ENCODE data around the gene AHSA1. TPM values are rescaled to one million over a fixed set of nuclear protein-coding genes. Genes with fewer than 3 reads are reported as not detected.

AHSA1 gene
- total RNA-seq, 2 experiments from 2014 or later = 325 to 339 TPM

- Mint-ChIP-seq H3K4me1 (ENCODE audit: low read depth) (no peaks in the 10 kb centered on the region), H3K27ac (no peak overlapping the region), H3K4me3 (no peak overlapping the region), H3K36me3 (ENCODE audit: low read depth) (peaks cover 38% of the 10 kb centered on the region), H3K9me3 (peaks cover 13% of the 10 kb centered on the region), H3K27me3 (no peaks in the 10 kb centered on the region)
- POLR2A ChIA-PET = interaction anchor here (0.6 kb wide), 1 partner anchor 63 kb away, joined by 3 read pairs; no protein-coding TSS in a partner anchor
- TF ChIP-seq, protein P1, sequence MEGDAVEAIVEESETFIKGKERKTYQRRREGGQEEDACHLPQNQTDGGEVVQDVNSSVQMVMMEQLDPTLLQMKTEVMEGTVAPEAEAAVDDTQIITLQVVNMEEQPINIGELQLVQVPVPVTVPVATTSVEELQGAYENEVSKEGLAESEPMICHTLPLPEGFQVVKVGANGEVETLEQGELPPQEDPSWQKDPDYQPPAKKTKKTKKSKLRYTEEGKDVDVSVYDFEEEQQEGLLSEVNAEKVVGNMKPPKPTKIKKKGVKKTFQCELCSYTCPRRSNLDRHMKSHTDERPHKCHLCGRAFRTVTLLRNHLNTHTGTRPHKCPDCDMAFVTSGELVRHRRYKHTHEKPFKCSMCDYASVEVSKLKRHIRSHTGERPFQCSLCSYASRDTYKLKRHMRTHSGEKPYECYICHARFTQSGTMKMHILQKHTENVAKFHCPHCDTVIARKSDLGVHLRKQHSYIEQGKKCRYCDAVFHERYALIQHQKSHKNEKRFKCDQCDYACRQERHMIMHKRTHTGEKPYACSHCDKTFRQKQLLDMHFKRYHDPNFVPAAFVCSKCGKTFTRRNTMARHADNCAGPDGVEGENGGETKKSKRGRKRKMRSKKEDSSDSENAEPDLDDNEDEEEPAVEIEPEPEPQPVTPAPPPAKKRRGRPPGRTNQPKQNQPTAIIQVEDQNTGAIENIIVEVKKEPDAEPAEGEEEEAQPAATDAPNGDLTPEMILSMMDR (IDR thresholded peaks at IDR 0.05) = no peak
- DNase-seq (no peak), ATAC-seq (no peak)
- intact Hi-C loops (cut with micrococcal nuclease) = no loop called here
- CTCF ChIA-PET = no interaction called here
Measured at GRCh38 chr14:77421201-77421600, 36.7 kb upstream of the AHSA1 start.

DNA sequence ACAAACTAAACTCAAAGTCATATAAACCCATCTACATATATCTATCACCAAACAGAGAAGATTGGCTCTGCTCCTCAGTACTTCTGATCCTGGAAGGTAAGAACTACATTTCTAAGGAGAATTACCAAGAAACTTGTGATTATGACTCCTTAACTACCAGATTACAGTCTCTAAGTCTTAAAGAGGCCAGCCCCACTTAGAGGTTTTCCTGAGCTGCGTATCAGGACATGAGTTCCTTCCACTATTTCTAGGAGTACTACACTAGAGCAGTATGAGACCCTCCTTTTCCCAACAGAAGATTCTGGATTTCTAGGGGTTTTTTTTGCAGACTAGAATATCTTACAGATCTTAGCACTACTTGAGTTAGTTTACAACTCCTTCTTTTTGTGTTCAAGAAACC, 34.5 kb upstream of the AHSA1 start, which contains the start of gene NOXRED1:
Gene NOXRED1, minus strand, starts transcription at position 101 of the 400 bp plus-strand sequence. CDS start 634 bp downstream, outside the sequence.
- H3K27me3 Mint-ChIP-seq = no peaks in the 10 kb centered on the region
- H3K4me3 Mint-ChIP-seq = no peak within 1 kb of the TSS
- peaks cover 10% of the 10 kb centered on the region for H3K9me3 Mint-ChIP-seq
- peaks cover 58% of the 10 kb centered on the region for H3K36me3 Mint-ChIP-seq (ENCODE audit: low read depth)
- DNase-seq = no peak
- TF ChIP-seq, protein P1 (IDR thresholded peaks at IDR 0.05) = no peak
- ChIA-PET POLR2A (no interaction called here), CTCF (no interaction called here)
- intact Hi-C loops (cut with micrococcal nuclease) = no loop called here
- no peak within 1 kb of the TSS for H3K27ac Mint-ChIP-seq
- no peak for ATAC-seq
- no peaks in the 10 kb centered on the region for H3K4me1 Mint-ChIP-seq (ENCODE audit: low read depth)

- ChIA-PET POLR2A (no interaction called here), CTCF (no interaction called here)
- H3K9me3 Mint-ChIP-seq = peaks cover 4% of the 10 kb centered on the region
- H3K36me3 Mint-ChIP-seq (ENCODE audit: low read depth) = peaks cover 65% of the 10 kb centered on the region
- DNase-seq = no peak
- intact Hi-C loops (cut with micrococcal nuclease) = no loop called here
- TF ChIP-seq, protein P1 (IDR thresholded peaks at IDR 0.05) = no peak
- ATAC-seq = no peak
- H3K27me3 Mint-ChIP-seq = no peaks in the 10 kb centered on the region
- no peak overlapping the region for H3K4me3 Mint-ChIP-seq
- H3K27ac Mint-ChIP-seq = no peak overlapping the region
- no peaks in the 10 kb centered on the region for H3K4me1 Mint-ChIP-seq (ENCODE audit: low read depth)
Measured at GRCh38 chr14:77424862-77425261, 33.0 kb upstream of the AHSA1 start.

GRCh38 chr14:77426396-77426795, 31.5 kb upstream of the AHSA1 start:
- ATAC-seq (no peak), DNase-seq (no peak)
- no peaks in the 10 kb centered on the region for H3K9me3 Mint-ChIP-seq
- intact Hi-C loops (cut with micrococcal nuclease) = no loop called here
- H3K4me1 Mint-ChIP-seq (ENCODE audit: low read depth) = no peaks in the 10 kb centered on the region
- TF ChIP-seq, protein P1 (IDR thresholded peaks at IDR 0.05) = no peak
- H3K27me3 Mint-ChIP-seq = no peaks in the 10 kb centered on the region
- H3K4me3 Mint-ChIP-seq = no peak overlapping the region
- peaks cover 63% of the 10 kb centered on the region for H3K36me3 Mint-ChIP-seq (ENCODE audit: low read depth)
- no peak overlapping the region for H3K27ac Mint-ChIP-seq
- POLR2A ChIA-PET = no interaction called here
- CTCF ChIA-PET = interaction anchor here (0.6 to 1.9 kb wide), 2 partner anchors 32 to 110 kb away, joined by 3 to 6 read pairs; no protein-coding TSS in a partner anchor

DNA sequence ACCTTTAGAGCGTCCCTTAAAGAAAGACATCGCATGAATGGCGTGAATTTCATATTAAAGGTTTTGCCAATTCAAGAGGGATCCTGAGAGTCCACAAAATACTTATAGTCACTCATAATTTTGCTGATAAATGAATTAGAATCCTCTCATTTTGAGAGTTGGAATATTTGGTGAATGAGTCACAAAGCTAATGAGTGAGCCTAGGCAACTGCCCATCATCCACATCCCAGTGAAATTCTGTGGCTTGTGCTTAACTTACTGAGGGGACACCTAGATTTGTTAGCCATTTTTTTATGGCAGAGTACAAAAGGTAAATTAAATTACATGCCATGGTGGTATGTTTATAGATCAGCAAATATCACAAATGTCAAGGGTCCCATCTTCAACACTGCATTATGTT, 21.9 kb upstream of the AHSA1 start:
- TF ChIP-seq, protein P1 (IDR thresholded peaks at IDR 0.05) = no peak
- Mint-ChIP-seq H3K36me3 (ENCODE audit: low read depth) (peaks cover 19% of the 10 kb centered on the region), H3K27me3 (no peaks in the 10 kb centered on the region), H3K4me3 (no peak overlapping the region), H3K27ac (no peak overlapping the region), H3K9me3 (no peaks in the 10 kb centered on the region), H3K4me1 (ENCODE audit: low read depth) (no peaks in the 10 kb centered on the region)
- ATAC-seq (no peak), DNase-seq (no peak)
- POLR2A ChIA-PET = no interaction called here
- intact Hi-C loops (cut with micrococcal nuclease) = no loop called here
- CTCF ChIA-PET = no interaction called here
